MM.1S (cell line): ENCODE data around the gene YWHAQ.

Source experiments
- EZH2 ChIP-seq: fragments of 300-600 bp; sonication (generic); optimal IDR thresholded peaks from 2 replicates; pipeline ENCODE3; 2017; ENCODE audit warnings: low read depth, mild to moderate bottlenecking, antibody characterized with exemption, low read length, mixed read lengths
- TF ChIP-seq, protein P1 (sequence below): fragments of 300-600 bp; sonication (generic); IDR thresholded peaks from 2 replicates; pipeline ENCODE4 v1.5.1; 2016; ENCODE audit warnings: antibody characterized with exemption, low read length, mixed read lengths

DNA sequence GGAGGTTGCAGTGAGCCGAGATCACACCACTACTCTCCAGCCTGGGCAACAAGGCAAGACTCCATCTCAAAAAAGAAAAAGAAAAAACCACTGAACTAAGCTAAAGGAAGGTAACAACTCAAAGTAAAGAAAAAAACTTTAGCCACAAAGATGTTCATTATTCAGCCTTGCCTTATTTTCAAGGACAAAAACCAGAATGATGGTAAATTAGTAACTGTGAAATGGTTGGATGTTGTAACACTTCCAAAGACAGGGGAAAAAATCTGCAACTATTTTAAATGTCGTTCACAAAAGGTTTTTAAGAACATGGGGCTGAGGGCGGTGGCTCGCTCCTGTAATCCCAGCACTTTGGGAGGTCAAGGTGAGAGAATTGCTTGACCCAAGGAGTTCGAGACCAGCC is 85.3 kb downstream of the YWHAQ start:
- TF ChIP-seq, protein P1, sequence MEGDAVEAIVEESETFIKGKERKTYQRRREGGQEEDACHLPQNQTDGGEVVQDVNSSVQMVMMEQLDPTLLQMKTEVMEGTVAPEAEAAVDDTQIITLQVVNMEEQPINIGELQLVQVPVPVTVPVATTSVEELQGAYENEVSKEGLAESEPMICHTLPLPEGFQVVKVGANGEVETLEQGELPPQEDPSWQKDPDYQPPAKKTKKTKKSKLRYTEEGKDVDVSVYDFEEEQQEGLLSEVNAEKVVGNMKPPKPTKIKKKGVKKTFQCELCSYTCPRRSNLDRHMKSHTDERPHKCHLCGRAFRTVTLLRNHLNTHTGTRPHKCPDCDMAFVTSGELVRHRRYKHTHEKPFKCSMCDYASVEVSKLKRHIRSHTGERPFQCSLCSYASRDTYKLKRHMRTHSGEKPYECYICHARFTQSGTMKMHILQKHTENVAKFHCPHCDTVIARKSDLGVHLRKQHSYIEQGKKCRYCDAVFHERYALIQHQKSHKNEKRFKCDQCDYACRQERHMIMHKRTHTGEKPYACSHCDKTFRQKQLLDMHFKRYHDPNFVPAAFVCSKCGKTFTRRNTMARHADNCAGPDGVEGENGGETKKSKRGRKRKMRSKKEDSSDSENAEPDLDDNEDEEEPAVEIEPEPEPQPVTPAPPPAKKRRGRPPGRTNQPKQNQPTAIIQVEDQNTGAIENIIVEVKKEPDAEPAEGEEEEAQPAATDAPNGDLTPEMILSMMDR: no peak
- no peak for TF ChIP-seq EZH2
